Measurements from ENCODE around the gene ELOA. TPM values are rescaled to one million over a fixed set of nuclear protein-coding genes. Genes with fewer than 3 reads are reported as not detected.

ELOA gene
- total RNA-seq, 1 donor from 2014 or later: 58.1 TPM

DNA sequence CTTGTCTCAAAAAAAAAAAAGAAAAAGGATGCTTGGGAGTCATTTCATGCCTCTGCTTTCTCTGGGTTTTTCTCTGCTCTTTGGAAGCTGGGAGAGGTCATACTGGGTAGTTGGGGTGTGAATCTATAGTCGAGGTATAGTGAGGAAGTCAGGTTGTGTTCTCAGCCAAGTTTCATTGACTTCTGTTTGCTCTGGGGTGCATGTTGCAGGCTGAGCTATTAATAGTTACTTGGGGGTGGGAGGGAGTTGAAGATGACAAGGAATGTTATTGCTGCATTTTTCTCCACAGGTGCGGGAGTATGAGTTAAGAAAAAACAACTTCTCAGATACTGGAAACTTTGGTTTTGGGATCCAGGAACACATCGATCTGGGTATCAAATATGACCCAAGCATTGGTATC lies 48.9 kb upstream of the ELOA start:
- Histone ChIP-seq H2AFZ (ENCODE audit: low read depth, low read length) (no peak overlapping the region), H4K20me1 (ENCODE audit: insufficient read depth, low read length) (peaks cover 74% of the 10 kb centered on the region), H3K36me3 (ENCODE audit: insufficient read depth, low read length) (peaks cover 63% of the 10 kb centered on the region), H3K79me2 (ENCODE audit: insufficient read depth, low read length) (peaks cover 79% of the 10 kb centered on the region), H3K9ac (ENCODE audit: low read length) (peak overlapping the region; percentile 96), H3K4me1 (ENCODE audit: insufficient read depth, low read length) (peaks cover 34% of the 10 kb centered on the region), H3K27me3 (ENCODE audit: insufficient read depth, low read length) (no peaks in the 10 kb centered on the region), H3K27ac (ENCODE audit: low read depth, low read length) (no peak overlapping the region), H3K4me3 (ENCODE audit: insufficient read depth, low read depth, low read length) (peak overlapping the region; percentile 26), H3K4me2 (ENCODE audit: low read length) (peak overlapping the region; percentile 95), H3K9me3 (ENCODE audit: insufficient read depth, low read depth, low read length) (no peaks in the 10 kb centered on the region)
- Mint-ChIP-seq H3K4me3 (ENCODE audit: unreplicated experiment) (peak overlapping the region; percentile 98), H3K4me1 (ENCODE audit: low read depth, unreplicated experiment) (peaks cover 55% of the 10 kb centered on the region), H3K9me3 (ENCODE audit: unreplicated experiment) (no peaks in the 10 kb centered on the region), H3K27ac (ENCODE audit: unreplicated experiment) (peak overlapping the region; percentile 53), H3K27me3 (ENCODE audit: low read depth, unreplicated experiment) (no peaks in the 10 kb centered on the region), H3K36me3 (ENCODE audit: low read depth, unreplicated experiment) (peaks cover 43% of the 10 kb centered on the region)
- DNase-seq (ENCODE audit: low read depth) (no peak), FAIRE-seq (no peak)
- TF ChIP-seq CTCF (IDR thresholded peaks at IDR 0.05; ENCODE audit: insufficient read depth, low read depth, low read length) (no peak), EZH2 (IDR thresholded peaks at IDR 0.05; ENCODE audit: insufficient read depth, low read length) (no peak)

DNA sequence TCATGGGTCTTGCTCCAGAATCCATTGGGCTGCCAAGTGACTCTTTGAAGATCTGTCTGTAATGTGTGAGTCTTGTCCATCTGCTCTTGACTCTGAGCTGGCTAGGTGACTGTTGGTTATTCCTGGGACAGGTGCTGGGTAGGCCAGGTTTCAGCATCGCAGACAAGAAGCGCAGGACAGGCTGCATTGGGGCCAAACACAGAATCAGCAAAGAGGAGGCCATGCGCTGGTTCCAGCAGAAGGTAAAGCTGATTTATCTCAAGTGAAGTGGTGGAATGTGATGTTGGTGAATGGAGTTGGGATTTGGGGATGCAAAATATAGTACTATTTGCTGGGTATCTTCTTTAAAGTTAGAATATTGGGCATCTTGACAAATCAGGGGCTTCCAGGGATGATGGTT lies 47.6 kb upstream of the ELOA start:
- no peak overlapping the region for H3K27ac ChIP-seq (ENCODE audit: low read depth, low read length)
- H3K4me3 ChIP-seq (ENCODE audit: insufficient read depth, low read depth, low read length): no peak overlapping the region
- FAIRE-seq (no peak), DNase-seq (ENCODE audit: low read depth) (no peak)
- peaks cover 34% of the 10 kb centered on the region for H3K4me1 ChIP-seq (ENCODE audit: insufficient read depth, low read length)
- H3K36me3 ChIP-seq (ENCODE audit: insufficient read depth, low read length): peaks cover 75% of the 10 kb centered on the region
- Mint-ChIP-seq H3K27ac (ENCODE audit: unreplicated experiment) (peak overlapping the region; percentile 28), H3K36me3 (ENCODE audit: low read depth, unreplicated experiment) (peaks cover 53% of the 10 kb centered on the region), H3K9me3 (ENCODE audit: unreplicated experiment) (no peaks in the 10 kb centered on the region), H3K4me1 (ENCODE audit: low read depth, unreplicated experiment) (peaks cover 61% of the 10 kb centered on the region), H3K4me3 (ENCODE audit: unreplicated experiment) (peak overlapping the region; percentile 66), H3K27me3 (ENCODE audit: low read depth, unreplicated experiment) (no peaks in the 10 kb centered on the region)
- H2AFZ ChIP-seq (ENCODE audit: low read depth, low read length): no peak overlapping the region
- H3K27me3 ChIP-seq (ENCODE audit: insufficient read depth, low read length): no peaks in the 10 kb centered on the region
- H4K20me1 ChIP-seq (ENCODE audit: insufficient read depth, low read length): peaks cover 87% of the 10 kb centered on the region
- no peaks in the 10 kb centered on the region for H3K9me3 ChIP-seq (ENCODE audit: insufficient read depth, low read depth, low read length)
- peak overlapping the region; percentile 95 for H3K4me2 ChIP-seq (ENCODE audit: low read length)
- H3K79me2 ChIP-seq (ENCODE audit: insufficient read depth, low read length): peaks cover 91% of the 10 kb centered on the region
- no peak for TF ChIP-seq CTCF (IDR thresholded peaks at IDR 0.05; ENCODE audit: insufficient read depth, low read depth, low read length)
- peak overlapping the region; percentile 14 for H3K9ac ChIP-seq (ENCODE audit: low read length)

GRCh38 chr1:23696335-23696989 lies 46.8 kb upstream of the ELOA start:
- H3K4me3 Mint-ChIP-seq (ENCODE audit: unreplicated experiment): peak overlapping the region; percentile 66
- H3K27ac Mint-ChIP-seq (ENCODE audit: unreplicated experiment): peak overlapping the region; percentile 8
- Histone ChIP-seq H3K4me3 (ENCODE audit: insufficient read depth, low read depth, low read length) (no peak overlapping the region), H3K9me3 (ENCODE audit: insufficient read depth, low read depth, low read length) (no peaks in the 10 kb centered on the region), H2AFZ (ENCODE audit: low read depth, low read length) (no peak overlapping the region), H3K9ac (ENCODE audit: low read length) (no peak overlapping the region), H3K4me1 (ENCODE audit: insufficient read depth, low read length) (peaks cover 34% of the 10 kb centered on the region), H4K20me1 (ENCODE audit: insufficient read depth, low read length) (peaks cover 95% of the 10 kb centered on the region), H3K79me2 (ENCODE audit: insufficient read depth, low read length) (peaks cover 99% of the 10 kb centered on the region), H3K4me2 (ENCODE audit: low read length) (peak overlapping the region; percentile 95), H3K27me3 (ENCODE audit: insufficient read depth, low read length) (no peaks in the 10 kb centered on the region), H3K36me3 (ENCODE audit: insufficient read depth, low read length) (peaks cover 83% of the 10 kb centered on the region), H3K27ac (ENCODE audit: low read depth, low read length) (no peak overlapping the region)
- no peaks in the 10 kb centered on the region for H3K9me3 Mint-ChIP-seq (ENCODE audit: unreplicated experiment)
- H3K36me3 Mint-ChIP-seq (ENCODE audit: low read depth, unreplicated experiment): peaks cover 56% of the 10 kb centered on the region
- no peak for TF ChIP-seq CTCF (IDR thresholded peaks at IDR 0.05; ENCODE audit: insufficient read depth, low read depth, low read length)
- no peak for TF ChIP-seq EZH2 (IDR thresholded peaks at IDR 0.05; ENCODE audit: insufficient read depth, low read length)
- peaks cover 61% of the 10 kb centered on the region for H3K4me1 Mint-ChIP-seq (ENCODE audit: low read depth, unreplicated experiment)
- DNase-seq (ENCODE audit: low read depth) (no peak), FAIRE-seq (no peak)
- no peaks in the 10 kb centered on the region for H3K27me3 Mint-ChIP-seq (ENCODE audit: low read depth, unreplicated experiment)

Measured in astrocyte (in vitro differentiated cells and primary cell).